K562 (cell line): ENCODE results near the gene DYNC2I2. TPM values are rescaled to one million over a fixed set of nuclear protein-coding genes. Genes with fewer than 3 reads are reported as not detected.
A peak's percentile ranks its signal among the peaks of the same experiment; 100 is the strongest.

ENCODE experiments used
- E2F6 ChIP-seq, 2 experiments: IDR thresholded peaks; 2 replicates each; pipeline ENCODE4 v1.6.1; 2011; ENCODE audit warnings: borderline replicate concordance in 1 of 2, control low read depth in 1 of 2, low read depth in 1 of 2, low read length in 1 of 2, mild to moderate bottlenecking in 1 of 2, mixed read lengths in 1 of 2, moderate library complexity in 1 of 2; ENCODE audit not compliant: insufficient read depth in 1 of 2, insufficient read length in 1 of 2, poor library complexity in 1 of 2, severe bottlenecking in 1 of 2; ENCODE audit errors: extremely low read depth in 1 of 2
- E4F1 ChIP-seq: fragments of 250-450 bp; sonication (Bioruptor Pico); IDR thresholded peaks from 2 replicates; pipeline ENCODE4 v1.5.0; 2021; ENCODE audit warnings: mild to moderate bottlenecking, borderline replicate concordance
- FIP1L1 ChIP-seq: fragments of 200-400 bp; formaldehyde crosslinking; IDR thresholded peaks from 2 replicates; pipeline ENCODE4 v1.6.1; 2018; ENCODE audit warnings: mild to moderate bottlenecking, low read depth, low read length; ENCODE audit not compliant: poor library complexity, severe bottlenecking
- FOXA3 ChIP-seq, 2 experiments: fragments of 450-650 bp in 1 of 2; sonication (generic) in 1 of 2; formaldehyde crosslinking; IDR thresholded peaks in 1 of 2; conservative IDR thresholded peaks in 1 of 2; 2 replicates each; pipeline versions ENCODE4 v1.4.0 to v1.8.0; 2020 to 2022; ENCODE audit warnings: mild to moderate bottlenecking in 2 of 2, missing genetic modification reagents in 1 of 2
- MED1 ChIP-seq: sonication (generic); formaldehyde crosslinking; IDR thresholded peaks from 2 replicates; pipeline ENCODE4 v1.8.1; 2023; ENCODE audit warnings: missing genetic modification reagents, borderline replicate concordance
- NBN ChIP-seq: fragments of 450-650 bp; IDR thresholded peaks from 2 replicates; pipeline ENCODE4 v1.6.1; 2016; ENCODE audit warnings: low read depth, mild to moderate bottlenecking
- NFE2L1 ChIP-seq: fragments of 450-650 bp; IDR thresholded peaks from 2 replicates; pipeline ENCODE4 v1.6.1; 2016; ENCODE audit warnings: missing genetic modification characterization, low read depth, mild to moderate bottlenecking, missing compliant biosample characterization, moderate library complexity, borderline replicate concordance
- POLR2AphosphoS5 ChIP-seq: IDR thresholded peaks from 2 replicates; pipeline ENCODE4 v1.6.1; 2011; ENCODE audit warnings: mild to moderate bottlenecking, low read depth, low read length, moderate library complexity; ENCODE audit not compliant: control insufficient read depth, insufficient read depth
- SMARCB1 ChIP-seq: IDR thresholded peaks from 2 replicates; pipeline ENCODE4 v1.6.1; 2011; ENCODE audit warnings: improper control_type of control experiment, low read depth; ENCODE audit not compliant: insufficient read length
- SP2 ChIP-seq: IDR thresholded peaks from 2 replicates; pipeline ENCODE4 v1.6.1; 2011; ENCODE audit warnings: mild to moderate bottlenecking, low read depth, low read length, moderate library complexity; ENCODE audit not compliant: poor library complexity, severe bottlenecking; ENCODE audit errors: extremely low read depth
- TFAM ChIP-seq: fragments of 250-450 bp; sonication (Bioruptor Pico); conservative IDR thresholded peaks from 2 replicates; pipeline ENCODE4 v1.5.0; 2021; ENCODE audit warnings: mild to moderate bottlenecking, moderate library complexity
- THRB ChIP-seq: fragments of 450-650 bp; formaldehyde crosslinking; conservative IDR thresholded peaks from 2 replicates; pipeline ENCODE4 v1.4.0; 2022; ENCODE audit warnings: mild to moderate bottlenecking, missing genetic modification characterization
- ZFP91 ChIP-seq: sonication (generic); formaldehyde crosslinking; IDR thresholded peaks from 2 replicates; pipeline ENCODE4 v1.8.0; 2022; ENCODE audit warnings: mild to moderate bottlenecking, missing genetic modification reagents
- ZNF165 ChIP-seq: fragments of 250-450 bp; sonication (Bioruptor Pico); IDR thresholded peaks from 2 replicates; pipeline ENCODE4 v1.4.0; 2020; ENCODE audit warnings: borderline replicate concordance
- ZNF24 ChIP-seq: fragments of 450-650 bp; IDR thresholded peaks from 2 replicates; pipeline ENCODE4 v1.6.1; 2016
- ZZZ3 ChIP-seq: fragments of 450-650 bp; IDR thresholded peaks from 2 replicates; pipeline ENCODE4 v1.6.1; 2016; ENCODE audit warnings: antibody characterized with exemption, mild to moderate bottlenecking, moderate library complexity
- polyA plus RNA-seq, 8 experiments: library from polyadenylated mRNA; depleted of rRNA in 4 of 8; stranded (reverse) in 5 of 8; unstranded in 3 of 8; fragments of >200 nt; fragmentation: Nextera tagmentation in 2 of 8; fragmentation: Illumina TruSeq in 1 of 8; extraction: Ambion mirVana in 2 of 8; extraction: Trizol in 1 of 8; gene quantifications; 2 replicates each; pipeline versions ENCODE4 v1.2.1 to v1.2.3, GENCODE V29; 2011 to 2014; ENCODE audit warnings: inconsistent platforms in 1 of 8, missing spikeins in 1 of 8
- total RNA-seq, 7 experiments: library from RNA; depleted of rRNA in 6 of 7; stranded (reverse); fragments of >200 nt in 6 of 7; fragmentation: Illumina TruSeq in 2 of 7; extraction: Trizol in 2 of 7; gene quantifications; 2 replicates each; pipeline versions ENCODE4 v1.2.1 to v1.2.3, GENCODE V29; 2011 to 2021; ENCODE audit warnings: low replicate concordance in 1 of 7
- TF ChIP-seq, protein P1 (sequence below): fragments of 250-450 bp; sonication (Bioruptor Pico); IDR thresholded peaks from 2 replicates; pipeline ENCODE4 v1.8.0; 2022; ENCODE audit warnings: inconsistent platforms

The DYNC2I2 gene
- total and polyA plus RNA-seq, 9 of the 15 experiments (the other 6 are each of a cell fraction or from before 2014, with no cell fraction given): 1.5 to 249 (median 70.0) TPM

DNA sequence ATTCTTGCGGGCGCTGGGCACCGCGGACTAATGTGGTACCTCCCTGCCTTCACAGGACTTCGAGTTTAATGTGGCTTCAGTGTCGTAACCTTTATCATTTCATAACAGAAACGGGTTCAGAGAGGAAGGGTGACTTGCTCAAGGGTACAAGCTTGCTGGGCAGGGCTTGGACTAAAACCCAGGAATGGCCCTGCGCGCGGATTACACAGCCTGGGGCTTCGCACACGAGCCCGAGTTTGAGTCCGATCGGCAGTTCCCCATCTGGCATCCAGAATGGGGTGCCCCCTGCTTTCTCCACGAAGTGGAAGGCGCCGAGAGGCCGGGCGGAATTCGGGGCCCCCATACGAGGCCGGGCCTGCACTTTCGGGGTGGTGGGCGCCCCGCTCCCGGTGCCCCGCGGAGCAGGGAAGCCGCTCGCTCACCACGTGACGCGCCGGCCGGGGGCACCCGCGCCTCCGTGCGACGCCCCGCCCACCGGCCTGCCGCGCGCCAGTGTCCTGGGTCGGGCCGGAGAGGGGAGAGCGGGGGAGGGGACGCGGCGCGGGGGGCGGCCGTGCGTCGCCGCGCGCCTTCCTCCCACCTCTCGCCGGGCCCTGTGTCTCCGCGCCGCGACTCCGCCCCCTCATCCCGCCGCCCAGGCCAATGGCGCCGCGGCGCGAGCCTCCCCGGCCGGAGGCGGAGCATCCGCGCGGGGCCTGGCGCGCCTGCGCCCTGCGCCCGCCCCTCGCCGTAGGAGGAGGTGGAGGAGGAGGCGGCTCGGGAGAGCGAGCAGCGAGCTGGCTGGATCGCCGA, 32.0 kb upstream of the DYNC2I2 start, which contains the start of gene SET (continued):
- TF ChIP-seq FOXA3 (CRISPR knock-in tag; conservative IDR thresholded peaks at IDR 0.05 in 1 of 2, IDR thresholded peaks at IDR 0.05 in 1 of 2) (0 out of 4 replicates have a peak, but pooled peaks of 1 of the 2 experiments have one; percentile 17), E4F1 (CRISPR knock-in tag) (peak; percentile 22; the same call in 1 of the 2 replicates), POLR2AphosphoS5 (peak; percentile 87), NFE2L1 (tag) (no peak), ZNF165 (CRISPR knock-in tag) (peak; percentile 86; the same call in 1 of the 2 replicates), THRB (CRISPR knock-in tag) (peak; percentile 79; the same call in 1 of the 2 replicates), SP2 (no peak), TFAM (no peak), FIP1L1 (peak; percentile 3), NBN (peak; percentile 39; the same call in 1 of the 2 replicates), ZFP91 (CRISPR knock-in tag) (no peak), ZZZ3 (no peak), E2F6 (IDR thresholded peaks at IDR 0.05; ENCODE audit: borderline replicate concordance in 1 of 2, extremely low read depth in 1 of 2, insufficient read depth in 1 of 2, insufficient read length in 1 of 2, low read depth in 1 of 2, low read length in 1 of 2, poor library complexity in 1 of 2, severe bottlenecking in 1 of 2) (peak; percentile 94 to 99), SMARCB1 (no peak), ZNF24 (peak; percentile 16; the same call in 1 of the 2 replicates), MED1 (CRISPR knock-in tag) (no peak)
- TF ChIP-seq, protein P1, sequence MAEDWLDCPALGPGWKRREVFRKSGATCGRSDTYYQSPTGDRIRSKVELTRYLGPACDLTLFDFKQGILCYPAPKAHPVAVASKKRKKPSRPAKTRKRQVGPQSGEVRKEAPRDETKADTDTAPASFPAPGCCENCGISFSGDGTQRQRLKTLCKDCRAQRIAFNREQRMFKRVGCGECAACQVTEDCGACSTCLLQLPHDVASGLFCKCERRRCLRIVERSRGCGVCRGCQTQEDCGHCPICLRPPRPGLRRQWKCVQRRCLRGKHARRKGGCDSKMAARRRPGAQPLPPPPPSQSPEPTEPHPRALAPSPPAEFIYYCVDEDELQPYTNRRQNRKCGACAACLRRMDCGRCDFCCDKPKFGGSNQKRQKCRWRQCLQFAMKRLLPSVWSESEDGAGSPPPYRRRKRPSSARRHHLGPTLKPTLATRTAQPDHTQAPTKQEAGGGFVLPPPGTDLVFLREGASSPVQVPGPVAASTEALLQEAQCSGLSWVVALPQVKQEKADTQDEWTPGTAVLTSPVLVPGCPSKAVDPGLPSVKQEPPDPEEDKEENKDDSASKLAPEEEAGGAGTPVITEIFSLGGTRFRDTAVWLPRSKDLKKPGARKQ (CRISPR knock-in tag): peak; percentile 96
